Measurements from ENCODE around the gene COMT.
A peak's percentile ranks its signal among the peaks of the same experiment; 100 is the strongest.
"Not testable (repeated sequence)": the region's sequence is repeated elsewhere in the genome, so short reads cannot be mapped to it uniquely, and the experiment has no call there.

Gene COMT

GRCh38 chr22:19941365-19942082 lies at the start of gene COMT, which contains the start of gene TXNRD2:
Gene COMT (plus strand): TSS chr22:19941772. CDS start chr22:19962527, 20,755 bp downstream.
Gene TXNRD2 (minus strand): TSS chr22:19941818. CDS start chr22:19941803, 15 bp downstream.
- peak in 1 of 2 donors; percentile 49 for DNase-seq (ENCODE audit: low read depth in 2 of 2)

DNA sequence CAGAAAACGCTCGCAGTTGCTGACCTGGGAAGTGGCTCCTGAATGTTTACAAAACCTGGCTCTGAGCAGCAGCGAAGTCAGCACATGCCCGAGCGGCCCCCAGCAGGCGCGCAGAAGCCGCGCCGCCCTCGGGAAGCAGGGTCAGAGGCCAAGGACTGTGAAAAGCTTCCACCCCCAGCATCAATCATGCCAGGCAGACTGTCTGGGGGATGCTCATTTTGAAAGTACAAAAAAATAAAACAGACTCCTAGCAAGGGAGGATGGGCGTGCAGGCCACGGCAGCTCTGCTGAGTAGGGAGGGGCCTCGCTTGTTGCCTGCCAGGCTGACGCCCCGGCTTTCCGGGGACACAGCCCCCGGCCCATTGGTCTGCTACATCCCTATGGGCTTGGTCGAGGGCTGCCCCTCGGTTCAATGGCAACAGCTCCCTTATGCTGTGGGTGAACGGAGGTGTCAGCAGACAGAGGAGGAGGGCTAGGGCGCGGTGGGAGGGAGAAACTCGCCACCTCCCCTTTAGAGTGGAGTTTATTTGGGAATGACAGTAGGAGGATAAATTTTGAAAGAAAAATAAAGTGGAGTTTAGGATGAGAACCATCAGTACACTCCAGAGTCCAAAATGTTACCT lies 49.2 kb upstream of the COMT start:
- no peak for DNase-seq (ENCODE audit: low read depth in 2 of 2)

- DNase-seq (ENCODE audit: low read depth in 2 of 2) = no peak
These were observed 48.6 kb upstream of the COMT start for GRCh38 chr22:19892925-19893324.

GRCh38 chr22:19893363-19893762 lies 48.2 kb upstream of the COMT start:
- no peak for DNase-seq (ENCODE audit: low read depth in 2 of 2)

GRCh38 chr22:19895160-19895849 lies 46.3 kb upstream of the COMT start:
- no peak for DNase-seq (ENCODE audit: low read depth in 2 of 2)

DNA sequence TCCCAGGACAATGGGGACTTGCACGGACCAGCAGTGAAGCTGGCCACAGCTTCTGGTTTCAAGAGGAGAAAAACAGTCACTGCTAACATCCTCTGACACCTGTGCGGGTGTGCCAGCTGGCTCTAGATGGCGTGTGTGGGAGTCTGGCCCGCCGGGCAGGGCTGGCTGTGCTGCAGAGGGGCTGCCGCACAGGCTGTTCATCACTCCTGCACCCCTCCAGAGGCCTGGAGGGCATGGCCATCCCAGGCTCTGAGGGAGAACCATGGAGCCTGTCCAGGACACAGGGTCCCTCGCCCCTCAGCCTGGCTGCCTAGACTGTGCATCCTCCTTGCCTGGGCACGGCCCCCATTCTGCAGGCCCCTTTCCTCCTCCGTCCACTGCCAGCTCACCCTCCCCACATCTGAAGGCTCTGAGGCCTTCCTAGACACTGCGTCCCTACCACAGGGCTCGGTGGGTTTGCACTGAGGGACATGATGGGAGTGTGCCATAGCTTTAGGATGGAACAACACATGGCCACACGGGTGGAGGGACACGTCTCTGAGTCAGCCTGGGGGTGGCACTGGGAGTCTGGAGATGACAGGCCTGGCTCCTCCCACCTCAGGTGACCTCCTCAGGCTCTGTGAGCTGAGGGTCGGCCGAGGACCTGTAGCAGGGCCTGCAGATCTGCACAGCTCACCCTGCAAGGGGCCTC lies 44.8 kb upstream of the COMT start:
- DNase-seq (ENCODE audit: low read depth in 2 of 2) = no peak

DNA sequence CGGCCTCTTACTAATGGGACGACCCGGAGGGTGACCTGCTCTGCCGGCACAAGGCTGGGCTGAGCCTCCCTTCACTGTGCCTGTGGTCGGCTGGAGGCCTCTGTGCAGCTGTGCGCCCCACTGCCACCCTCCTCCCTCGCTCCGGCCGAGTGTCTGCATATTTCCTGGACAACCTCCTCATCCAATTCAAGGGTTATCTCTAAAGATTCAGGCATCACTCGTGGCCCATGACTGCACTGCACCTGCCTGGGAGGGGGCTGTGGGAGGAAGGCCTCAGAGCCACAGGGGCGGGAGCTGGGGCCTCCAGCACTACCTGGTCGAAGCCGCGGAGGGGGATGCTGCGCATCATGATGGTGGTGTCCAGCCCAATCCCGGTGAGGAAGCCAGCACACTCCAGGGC lies 43.8 kb upstream of the COMT start:
- DNase-seq (ENCODE audit: low read depth in 2 of 2) = no peak

DNA sequence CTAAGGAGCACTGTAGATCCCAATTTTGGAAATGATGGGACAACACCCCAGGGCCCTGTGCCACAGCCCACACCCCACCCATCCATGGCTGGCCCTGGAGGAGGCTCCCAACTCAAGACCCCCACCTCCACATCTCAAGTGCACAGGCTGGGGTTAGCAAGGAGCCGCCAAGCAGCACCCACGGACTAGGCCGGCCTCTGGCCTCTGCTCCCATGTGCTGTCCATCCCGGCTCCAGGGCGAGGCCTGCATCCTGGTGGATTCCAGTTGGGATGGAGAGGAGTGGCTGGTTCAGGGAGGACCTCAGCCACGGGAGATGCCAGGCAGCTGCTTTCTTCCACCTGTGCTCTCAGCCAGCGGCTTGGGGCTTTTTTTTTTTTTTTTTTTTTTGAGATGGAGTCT lies 43.4 kb upstream of the COMT start:
- DNase-seq (ENCODE audit: low read depth in 2 of 2) = no peak

DNA sequence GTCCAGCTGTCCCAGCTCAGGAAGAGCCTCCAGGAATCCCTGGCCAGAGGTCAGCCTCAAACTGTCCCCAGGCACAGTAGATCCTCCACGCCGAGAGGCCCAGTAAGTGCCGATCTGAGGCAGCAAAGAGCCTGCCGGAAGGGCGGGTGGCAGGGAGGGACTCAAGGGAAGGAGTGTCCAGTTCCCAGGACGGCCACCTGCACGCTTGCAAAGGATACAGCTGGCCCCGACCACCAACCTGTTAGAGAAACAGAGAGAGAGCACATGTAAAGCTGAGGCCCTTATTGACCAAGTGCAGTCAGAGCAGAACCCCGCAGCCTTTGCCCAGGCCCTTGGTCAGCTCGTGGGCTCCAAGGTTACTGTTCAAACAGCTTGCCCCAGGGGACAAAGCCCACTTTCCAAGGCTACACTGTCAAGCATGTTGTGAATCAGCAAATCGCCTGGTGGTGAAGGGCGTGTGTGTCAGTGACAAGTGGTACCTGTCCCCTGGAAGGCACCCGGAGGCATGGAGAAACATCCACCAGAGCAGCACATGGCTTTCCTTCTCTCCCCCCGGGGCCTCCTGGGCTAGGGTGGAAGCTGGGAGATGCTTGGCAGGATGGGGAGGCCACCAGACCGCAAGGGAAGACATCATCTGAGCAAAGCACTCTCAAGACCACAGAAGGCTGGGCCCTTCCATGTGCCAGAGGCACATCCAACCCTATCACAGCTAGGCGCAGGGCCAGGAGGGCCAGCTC lies 42.6 kb upstream of the COMT start:
- DNase-seq (ENCODE audit: low read depth in 2 of 2) = no peak

DNA sequence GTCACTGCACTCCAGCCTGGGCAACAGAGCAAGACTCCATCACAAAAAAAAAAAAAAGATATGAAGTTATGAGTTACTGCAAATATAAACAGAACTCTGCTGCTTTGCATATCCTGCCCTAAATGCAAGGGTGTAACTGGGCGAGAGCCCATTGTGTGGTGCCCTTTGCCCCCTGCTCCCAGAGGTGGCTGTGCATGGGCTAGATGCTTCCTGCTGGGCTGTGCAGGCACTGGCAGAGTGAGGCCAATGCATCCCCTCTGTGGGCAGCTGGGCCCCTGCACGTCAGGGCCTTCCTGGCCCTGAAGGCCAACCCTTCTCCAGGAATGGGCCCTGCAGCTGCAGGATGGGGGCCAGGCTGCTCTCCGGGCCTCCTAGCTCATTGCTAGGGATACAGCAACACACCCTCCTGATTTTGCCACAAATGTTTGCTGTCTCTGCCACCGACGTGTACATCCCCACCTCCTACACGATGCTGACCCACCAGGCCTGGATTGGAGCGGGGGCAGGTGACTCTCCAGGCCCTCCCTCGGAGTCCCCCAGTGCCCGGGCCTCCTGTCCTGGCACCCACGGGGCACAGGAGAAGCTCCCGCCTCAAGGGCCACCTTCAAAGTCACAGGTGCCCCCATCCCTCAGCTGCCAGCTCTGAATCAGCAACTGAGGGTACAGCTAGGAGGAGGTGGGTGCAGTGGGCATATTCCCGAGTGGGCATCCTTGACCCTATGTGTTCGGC lies 40.7 kb upstream of the COMT start:
- DNase-seq (ENCODE audit: low read depth in 2 of 2) = no peak

DNA sequence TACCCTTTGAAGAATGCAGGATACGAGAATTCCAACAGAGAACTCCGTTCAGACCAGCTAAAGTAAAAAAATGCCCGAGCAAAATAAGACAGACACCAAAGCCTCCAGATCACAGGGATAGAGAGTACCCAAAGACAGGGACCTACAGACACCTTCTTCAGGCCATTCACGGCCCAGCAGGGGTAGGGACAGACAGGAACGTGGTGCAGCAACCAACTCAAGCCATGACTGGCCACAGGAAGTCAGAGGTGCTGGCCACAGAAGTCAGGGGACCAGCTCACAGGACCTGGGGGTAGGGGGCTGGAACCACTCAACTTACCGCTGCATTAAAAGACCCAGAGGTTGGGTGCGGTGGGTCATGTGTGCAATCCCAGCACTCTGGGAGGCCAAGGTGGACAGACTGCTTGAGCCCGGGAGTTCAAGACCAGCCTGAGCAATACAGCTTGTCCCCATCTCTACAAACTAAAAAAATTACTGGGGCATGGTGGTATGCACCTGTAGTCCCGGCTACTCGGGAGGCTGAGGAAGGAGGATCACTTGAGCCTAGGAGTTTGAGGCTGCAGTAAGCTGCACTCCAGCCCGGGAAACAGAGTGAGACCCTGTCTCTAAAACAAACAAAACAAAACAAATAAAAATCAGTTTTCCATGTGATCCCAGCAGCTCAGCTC lies 39.9 kb upstream of the COMT start:
- no peak for DNase-seq (ENCODE audit: low read depth in 2 of 2)

DNA sequence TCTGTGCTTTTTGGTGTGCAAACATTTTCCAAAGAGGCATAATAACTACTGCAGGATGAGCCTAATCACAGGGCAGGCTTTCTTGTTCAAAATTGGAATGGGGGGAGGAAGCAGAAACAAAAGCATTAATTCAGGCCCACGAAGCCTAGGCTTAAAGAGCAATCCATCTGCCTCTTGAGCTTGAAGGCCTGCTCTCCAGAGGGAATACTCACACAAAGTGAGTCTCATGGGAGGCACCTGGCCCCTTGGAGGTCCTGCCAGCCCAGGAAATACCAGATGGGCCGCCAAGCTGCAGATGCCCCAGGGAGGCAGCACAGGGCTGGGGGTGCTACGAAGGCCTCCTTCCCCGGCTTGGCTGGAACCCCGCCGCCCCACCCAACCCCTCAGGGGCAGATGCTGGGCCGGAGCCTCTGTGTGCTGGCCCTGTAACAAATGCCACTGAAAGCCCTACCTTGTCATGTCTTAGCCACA lies 39.3 kb upstream of the COMT start:
- DNase-seq (ENCODE audit: low read depth in 2 of 2) = no peak

- no peak for DNase-seq (ENCODE audit: low read depth in 2 of 2)
These were observed 38.5 kb upstream of the COMT start for GRCh38 chr22:19903031-19903430.

- DNase-seq (ENCODE audit: low read depth in 2 of 2) = no peak
These were observed 38.1 kb upstream of the COMT start for GRCh38 chr22:19903513-19903912.

DNA sequence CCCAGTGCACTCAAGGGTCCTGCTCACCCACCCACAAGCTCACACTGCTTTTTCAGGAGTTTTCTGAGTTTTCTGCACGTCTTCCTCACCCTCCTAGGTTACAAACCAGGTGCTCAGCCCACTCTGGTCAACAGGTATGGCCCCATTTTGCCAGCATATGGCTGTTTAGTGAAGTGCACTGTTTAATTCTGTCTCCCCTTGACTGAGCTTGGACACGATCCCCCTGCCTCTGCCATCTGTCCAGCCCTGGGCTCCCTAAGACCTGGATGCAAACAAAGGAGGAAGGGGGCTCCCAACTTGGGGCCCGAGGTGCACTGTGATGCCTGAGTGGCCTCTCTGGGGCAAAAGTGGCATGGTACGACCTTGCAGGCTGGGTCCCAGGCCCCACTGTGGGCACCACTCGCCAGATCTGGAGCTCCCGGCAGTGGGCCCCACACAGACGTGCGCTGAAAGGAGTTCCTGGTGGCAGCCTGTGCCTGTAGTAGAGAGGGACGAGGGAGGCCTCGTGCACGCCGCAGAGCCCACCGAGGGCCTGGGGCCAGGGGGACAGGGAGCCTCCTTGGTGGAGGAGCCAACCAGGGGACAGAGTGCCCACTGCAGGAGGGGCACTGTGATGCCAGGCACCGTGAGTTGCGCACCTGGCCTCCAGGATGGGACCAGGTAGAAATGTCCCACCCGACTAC lies 37.3 kb upstream of the COMT start:
- DNase-seq (ENCODE audit: low read depth in 2 of 2) = no peak

- no peak for DNase-seq (ENCODE audit: low read depth in 2 of 2)
These were observed 36.6 kb upstream of the COMT start for GRCh38 chr22:19904935-19905334.

GRCh38 chr22:19905347-19906276 lies 36.0 kb upstream of the COMT start:
- no peak for DNase-seq (ENCODE audit: low read depth in 2 of 2)

- not testable (repeated sequence) for DNase-seq (ENCODE audit: low read depth in 2 of 2)
These were observed 34.7 kb upstream of the COMT start for GRCh38 chr22:19906864-19907263.
